ENCODE measurements around the gene GNG13.
A peak's percentile ranks its signal among the peaks of the same experiment; 100 is the strongest.

GNG13 gene

DNA sequence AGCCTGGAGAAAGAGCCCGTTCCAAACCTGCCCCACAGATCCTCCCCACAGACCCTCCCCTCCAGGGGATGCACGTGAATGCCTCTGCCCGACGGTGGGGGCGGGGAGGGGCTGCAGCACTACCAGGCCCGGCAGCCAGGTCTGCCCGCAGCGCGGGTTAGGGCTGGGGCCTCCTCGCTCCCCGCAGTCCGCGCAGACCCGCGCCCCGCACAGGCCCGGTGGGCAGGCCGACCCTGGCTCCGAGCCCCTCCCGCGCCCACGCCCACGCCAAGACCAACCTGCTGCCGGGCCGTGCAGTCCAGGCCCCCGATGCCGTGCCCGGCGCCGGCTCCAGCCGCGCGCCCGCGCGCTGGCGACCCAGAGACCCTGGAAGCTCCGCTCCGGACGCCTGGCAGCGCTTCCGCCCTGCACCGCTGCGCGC lies 12.5 kb downstream of the GNG13 start, which contains the start of gene RPUSD1:
Gene RPUSD1, minus strand, starts transcription at position 404 of the 421 bp plus-strand sequence. CDS start 644 bp downstream, outside the sequence.
- DNase-seq (ENCODE audit: low spot score), result no peak
- H3K4me3 ChIP-seq, result peak within 1 kb of the TSS; percentile 100
- peak within 1 kb of the TSS; percentile 54 to 85 for H3K27ac ChIP-seq
- TF ChIP-seq, protein P1, sequence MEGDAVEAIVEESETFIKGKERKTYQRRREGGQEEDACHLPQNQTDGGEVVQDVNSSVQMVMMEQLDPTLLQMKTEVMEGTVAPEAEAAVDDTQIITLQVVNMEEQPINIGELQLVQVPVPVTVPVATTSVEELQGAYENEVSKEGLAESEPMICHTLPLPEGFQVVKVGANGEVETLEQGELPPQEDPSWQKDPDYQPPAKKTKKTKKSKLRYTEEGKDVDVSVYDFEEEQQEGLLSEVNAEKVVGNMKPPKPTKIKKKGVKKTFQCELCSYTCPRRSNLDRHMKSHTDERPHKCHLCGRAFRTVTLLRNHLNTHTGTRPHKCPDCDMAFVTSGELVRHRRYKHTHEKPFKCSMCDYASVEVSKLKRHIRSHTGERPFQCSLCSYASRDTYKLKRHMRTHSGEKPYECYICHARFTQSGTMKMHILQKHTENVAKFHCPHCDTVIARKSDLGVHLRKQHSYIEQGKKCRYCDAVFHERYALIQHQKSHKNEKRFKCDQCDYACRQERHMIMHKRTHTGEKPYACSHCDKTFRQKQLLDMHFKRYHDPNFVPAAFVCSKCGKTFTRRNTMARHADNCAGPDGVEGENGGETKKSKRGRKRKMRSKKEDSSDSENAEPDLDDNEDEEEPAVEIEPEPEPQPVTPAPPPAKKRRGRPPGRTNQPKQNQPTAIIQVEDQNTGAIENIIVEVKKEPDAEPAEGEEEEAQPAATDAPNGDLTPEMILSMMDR (IDR thresholded peaks at IDR 0.05), result no peak

DNA sequence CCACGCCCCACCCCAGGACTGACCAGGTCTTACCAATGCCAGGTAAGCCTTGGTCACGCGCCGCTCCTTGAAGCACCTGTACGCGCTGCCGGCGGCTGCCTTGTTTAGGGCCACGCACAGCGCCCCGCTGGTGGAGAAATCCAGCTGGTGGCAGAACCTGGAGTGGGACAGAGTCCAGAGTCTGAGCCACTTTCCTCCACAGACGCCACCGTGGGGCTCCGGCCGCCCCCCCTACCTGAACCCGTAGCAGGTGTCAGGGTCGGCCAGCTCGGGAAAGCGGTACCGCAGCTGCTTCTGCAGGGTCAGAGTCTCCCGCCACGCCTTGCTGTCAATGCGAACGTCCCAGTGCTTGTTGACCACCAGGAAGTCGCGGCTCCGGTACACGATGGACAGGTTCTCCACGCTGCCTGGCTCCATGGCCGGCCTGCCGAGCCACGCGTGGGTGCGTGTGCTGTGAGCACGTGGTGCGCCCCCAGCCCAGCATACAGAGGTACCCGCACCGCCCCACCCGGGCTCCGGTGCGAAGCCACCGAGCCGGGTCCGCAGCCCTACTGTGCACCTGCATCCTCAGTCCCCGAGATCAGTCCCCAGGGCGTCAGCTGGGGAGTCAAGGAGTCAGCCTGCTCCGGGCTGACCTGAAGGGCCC lies 13.1 kb downstream of the GNG13 start:
- Histone ChIP-seq H3K27ac (peak overlapping the region in 1 of 2 donors; percentile 54), H3K4me3 (peak overlapping the region; percentile 100)
- TF ChIP-seq, protein P1 (IDR thresholded peaks at IDR 0.05), result no peak
- DNase-seq (ENCODE audit: low spot score), result no peak

- TF ChIP-seq, protein P1 (IDR thresholded peaks at IDR 0.05), result peak; percentile 25
- H3K27ac ChIP-seq, result no peak overlapping the region
- H3K4me3 ChIP-seq, result no peak overlapping the region
- no peak for DNase-seq (ENCODE audit: low spot score)
Measured at GRCh38 chr16:785563-786535, 14.7 kb downstream of the GNG13 start.

DNA sequence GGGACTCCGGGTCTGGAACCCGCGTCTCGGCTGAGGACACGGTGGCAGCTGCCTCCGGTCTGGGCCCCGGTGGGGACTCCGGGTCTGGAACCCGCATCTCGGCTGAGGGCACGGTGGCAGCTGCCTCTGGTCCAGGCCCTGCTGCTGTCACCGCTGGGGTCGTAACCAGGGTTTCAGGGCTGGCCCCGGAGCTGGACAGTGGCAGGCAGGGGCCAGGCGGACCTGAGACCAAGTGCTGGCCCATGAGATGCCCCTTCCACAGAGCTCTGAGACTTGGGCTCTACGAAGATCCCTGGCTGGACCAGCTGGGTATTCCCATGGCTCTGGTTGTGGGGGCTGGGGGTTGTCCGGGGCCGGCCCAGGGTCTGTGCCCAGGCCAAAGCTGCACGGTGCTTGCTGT lies 16.1 kb downstream of the GNG13 start:
- Histone ChIP-seq H3K4me3 (no peak overlapping the region), H3K27ac (no peak overlapping the region)
- TF ChIP-seq, protein P1 (IDR thresholded peaks at IDR 0.05), result no peak
- DNase-seq (ENCODE audit: low spot score), result no peak

DNA sequence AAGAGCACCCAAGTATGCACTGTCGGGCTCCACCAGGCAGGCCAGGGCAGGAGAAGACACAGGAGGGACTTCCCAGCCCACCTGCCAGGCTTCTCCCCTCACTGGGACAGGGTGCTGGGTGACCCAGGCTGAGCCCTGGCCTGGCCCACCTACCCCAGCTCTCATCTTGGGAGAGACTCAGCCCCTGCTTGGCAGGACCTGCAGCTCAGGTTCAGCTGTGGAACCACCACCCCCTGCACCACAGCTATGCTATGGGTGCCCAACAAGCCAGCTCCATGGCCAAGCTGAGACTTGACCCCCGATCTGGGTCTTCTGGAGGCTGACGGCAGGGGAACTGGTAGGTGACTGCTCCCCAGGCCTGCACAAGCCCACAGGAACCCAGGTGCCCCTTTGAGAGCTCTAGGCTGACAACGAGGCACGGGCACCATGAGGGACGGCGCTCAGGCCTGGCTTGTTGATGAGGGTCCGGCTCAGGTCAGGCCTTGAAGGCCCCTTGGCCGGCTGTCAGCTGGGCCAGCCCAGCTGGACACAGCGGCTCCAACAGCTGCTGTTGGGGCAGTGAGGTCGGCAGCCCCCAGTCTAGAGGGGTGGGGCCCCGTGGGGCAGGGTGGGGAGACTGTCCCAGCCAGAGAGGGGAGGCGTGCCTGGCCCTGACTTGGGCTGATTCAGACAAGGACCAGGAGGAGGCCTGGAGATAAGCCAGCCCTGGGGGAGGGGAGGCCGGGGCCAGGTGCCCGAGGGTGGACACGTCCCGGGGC lies 17.0 kb downstream of the GNG13 start:
- Histone ChIP-seq H3K27ac (no peak overlapping the region), H3K4me3 (no peak overlapping the region)
- TF ChIP-seq, protein P1 (IDR thresholded peaks at IDR 0.05), result no peak
- no peak for DNase-seq (ENCODE audit: low spot score)

- no peak for DNase-seq (ENCODE audit: low spot score)
- no peak overlapping the region for H3K4me3 ChIP-seq
- TF ChIP-seq, protein P1 (IDR thresholded peaks at IDR 0.05), result no peak
- H3K27ac ChIP-seq, result no peak overlapping the region
Measured at GRCh38 chr16:782766-783403, 17.6 kb downstream of the GNG13 start.

Measured in coronary artery (tissue), 2 donors.